Ovary (tissue), 9 donors: ENCODE data around the gene SLC16A9. TPM values are rescaled to one million over a fixed set of nuclear protein-coding genes. Genes with fewer than 3 reads are reported as not detected.

Experiments used
- DNase-seq, 5 donors: peaks; one replicate each; pipeline ENCODE4 v3.0.0-alpha.2; 2019 to 2020
- H3K27ac ChIP-seq, 2 donors: fragments of 200-600 bp; one replicate each; pipeline versions ENCODE4 v1.5.1 to v1.8.0; 2019 to 2022
- H3K27me3 ChIP-seq: fragments of 200-600 bp; one replicate; pipeline ENCODE4 v1.8.0; 2022
- H3K36me3 ChIP-seq: fragments of 200-600 bp; sonication (generic); one replicate; pipeline ENCODE4 v1.5.1; 2019
- H3K4me1 ChIP-seq: one replicate; pipeline ENCODE4 v1.8.1; 2013; ENCODE audit warnings: mild to moderate bottlenecking, moderate library complexity; ENCODE audit not compliant: insufficient read depth
- H3K4me3 ChIP-seq: fragments of 200-600 bp; sonication (generic); one replicate; pipeline ENCODE4 v1.5.1; 2017
- H3K9me3 ChIP-seq, 2 donors: fragments of 200-600 bp in 1 of 2; sonication (generic) in 1 of 2; one replicate each; pipeline versions ENCODE4 v1.5.1 to v1.8.1; 2013 to 2019; ENCODE audit warnings: mild to moderate bottlenecking in 1 of 2, moderate library complexity in 1 of 2
- CTCF ChIP-seq, 3 donors: fragments of 450-650 bp in 2 of 3; fragments of 200-600 bp in 1 of 3; IDR thresholded peaks; one replicate each; pipeline versions ENCODE4 v1.5.1 to v1.8.0; 2016 to 2022; ENCODE audit warnings: antibody characterized with exemption in 3 of 3, mild to moderate bottlenecking in 1 of 3
- EP300 ChIP-seq: sonication (generic); formaldehyde crosslinking; IDR thresholded peaks from one replicate; pipeline ENCODE4 v1.6.1; 2017; ENCODE audit warnings: antibody characterized with exemption
- POLR2A ChIP-seq: fragments of 450-650 bp; IDR thresholded peaks from one replicate; pipeline ENCODE4 v1.6.1; 2017; ENCODE audit warnings: antibody characterized with exemption, mild to moderate bottlenecking, moderate library complexity
- WGBS, 3 donors: extraction: QIAGEN DNeasy Blood & Tissue Kit in 1 of 3; methylation state at CpG; one replicate each; pipeline versions ENCODE4 v1.1.5 to v1.1.7; 2013 to 2017; 5-methylcytosine and 5-hydroxymethylcytosine counted together
- intact Hi-C, 4 donors: fragments of 100-400 bp; cut with DNase I; formaldehyde crosslinking; loops; one replicate each; pipeline versions ENCODE4 v1.11.0 to v1.15.1; 2022 to 2023
- polyA plus RNA-seq, 2 donors: library from polyadenylated mRNA; stranded (reverse); fragments of 200-250 nt in 1 of 2; fragments of 350-450 nt in 1 of 2; fragmentation: Illumina TruSeq in 1 of 2; extraction: RNeasy Lipid Tissue Mini Kit (QIAGEN cat#74804) in 1 of 2; gene quantifications; one replicate each; pipeline ENCODE4 v1.2.3, GENCODE V29; 2013 to 2014
- total RNA-seq, 7 donors: library from RNA; depleted of rRNA in 2 of 7; stranded (reverse); fragments of >200 nt in 2 of 7; fragmentation: NEBNext Ultra II Directional in 3 of 7; extraction: Animal tissue kit (Norgen Biotek cat#: 25700) in 3 of 7; gene quantifications; one replicate each; pipeline versions ENCODE4 v1.1.0 to v1.2.4, GENCODE V29; 2016 to 2023
- donor health status: DM: no; HTN: no; CAD: no; lungs with moderate emphysema.
- donor health status: DM: no; HTN: no; CAD: no.
- donor health status: Bipolar disorder and iron deficiency.
- donor health status: DM: yes; HTN: yes; CAD: no.
- donor health status: DM: no; HTN: no; CAD: no.
- donor health status: DM: yes; HTN: yes; CAD: no.

Gene SLC16A9
- total and polyA plus RNA-seq, 9 donors, result 8.1 to 41.5 (median 30.7) TPM

- TF ChIP-seq CTCF (IDR thresholded peaks at IDR 0.05), result no peak
- no peak for TF ChIP-seq POLR2A
- TF ChIP-seq EP300, result no peak
- Histone ChIP-seq H3K27ac (no peak overlapping the region), H3K4me1 (no peaks in the 10 kb centered on the region), H3K27me3 (no peaks in the 10 kb centered on the region), H3K36me3 (no peaks in the 10 kb centered on the region), H3K4me3 (no peak overlapping the region), H3K9me3 (no peaks in the 10 kb centered on the region)
- intact Hi-C loops, result no loop called here
- 60 to 78% (median 65%) methylated on average over 2 of the region's 2 CpGs for WGBS, 3 donors
- no peak for DNase-seq
Observed at GRCh38 chr10:59719374-59719773, 9.7 kb upstream of the SLC16A9 start.

- no peaks in the 10 kb centered on the region for H3K27me3 ChIP-seq
- intact Hi-C loops, result no loop called here
- no peaks in the 10 kb centered on the region for H3K9me3 ChIP-seq
- no peak overlapping the region for H3K27ac ChIP-seq
- no peaks in the 10 kb centered on the region for H3K36me3 ChIP-seq
- WGBS, 3 donors, result 91 to 95% (median 92%) methylated on average over 2 of the region's 2 CpGs
- H3K4me3 ChIP-seq, result no peak overlapping the region
- no peak for DNase-seq
- H3K4me1 ChIP-seq, result no peaks in the 10 kb centered on the region
- no peak for TF ChIP-seq CTCF (IDR thresholded peaks at IDR 0.05)
- no peak for TF ChIP-seq POLR2A
- no peak for TF ChIP-seq EP300
Observed at GRCh38 chr10:59718257-59718656, 8.6 kb upstream of the SLC16A9 start.

- DNase-seq, result no peak
- H3K27me3 ChIP-seq, result no peaks in the 10 kb centered on the region
- 92 to 95% (median 93%) methylated on average over 7 of the region's 7 CpGs for WGBS, 3 donors
- no peak overlapping the region for H3K4me3 ChIP-seq
- H3K9me3 ChIP-seq, result no peaks in the 10 kb centered on the region
- no peaks in the 10 kb centered on the region for H3K36me3 ChIP-seq
- intact Hi-C loops, result no loop called here
- TF ChIP-seq POLR2A (no peak), EP300 (no peak), CTCF (IDR thresholded peaks at IDR 0.05) (no peak)
- H3K27ac ChIP-seq, result no peak overlapping the region
- no peaks in the 10 kb centered on the region for H3K4me1 ChIP-seq
Observed at GRCh38 chr10:59713196-59713821, 3.7 kb upstream of the SLC16A9 start.

- intact Hi-C loops, result no loop called here
- peak overlapping the region in 1 of 2 donors; percentile 0 for H3K27ac ChIP-seq
Observed at GRCh38 chr10:59711871-59712494, 2.3 kb upstream of the SLC16A9 start.

More at GRCh38 chr10:59711871-59712494, 2.3 kb upstream of the SLC16A9 start:
- TF ChIP-seq CTCF (IDR thresholded peaks at IDR 0.05) (no peak), EP300 (no peak), POLR2A (no peak)
- DNase-seq, result no peak
- no peaks in the 10 kb centered on the region for H3K9me3 ChIP-seq
- no peak overlapping the region for H3K4me3 ChIP-seq
- H3K36me3 ChIP-seq, result no peaks in the 10 kb centered on the region
- peaks cover 2% of the 10 kb centered on the region for H3K4me1 ChIP-seq
- H3K27me3 ChIP-seq, result no peaks in the 10 kb centered on the region
- WGBS, 3 donors, result 38 to 58% (median 50%) methylated on average over 3 of the region's 3 CpGs
